HCT116 (cell line): Measurements from ENCODE around the gene CSAG2.
"Not testable (repeated sequence)": the region's sequence is repeated elsewhere in the genome, so short reads cannot be mapped to it uniquely, and the experiment has no call there.

ENCODE experiments used
- CEBPB ChIP-seq: IDR thresholded peaks from 2 replicates; pipeline ENCODE4 v1.6.1; 2012; ENCODE audit warnings: low read depth
- EZH2 ChIP-seq: fragments of 200-600 bp; sonication (generic); IDR thresholded peaks from 2 replicates; pipeline ENCODE4 v1.6.1; 2017; ENCODE audit warnings: antibody characterized with exemption, mixed run types
- ZNF274 ChIP-seq: fragments of 200-500 bp; sonication (Bioruptor generic); IDR thresholded peaks from 2 replicates; pipeline ENCODE4 v1.6.1; 2014; ENCODE audit warnings: mild to moderate bottlenecking, low read depth, low read length, inconsistent platforms
- TF ChIP-seq, protein P1 (sequence below), 3 experiments: fragments of 200-600 bp in 1 of 3; sonication (generic) in 1 of 3; IDR thresholded peaks in 2 of 3; conservative IDR thresholded peaks in 1 of 3; 2 replicates each; pipeline ENCODE4 v1.5.1; 2012 to 2017; ENCODE audit warnings: low read depth in 2 of 3, low read length in 2 of 3, antibody characterized with exemption in 1 of 3, borderline replicate concordance in 1 of 3, control low read depth in 1 of 3, mild to moderate bottlenecking in 1 of 3, mixed read lengths in 1 of 3, mixed run types in 1 of 3, moderate library complexity in 1 of 3; ENCODE audit not compliant: insufficient read depth in 1 of 3

DNA sequence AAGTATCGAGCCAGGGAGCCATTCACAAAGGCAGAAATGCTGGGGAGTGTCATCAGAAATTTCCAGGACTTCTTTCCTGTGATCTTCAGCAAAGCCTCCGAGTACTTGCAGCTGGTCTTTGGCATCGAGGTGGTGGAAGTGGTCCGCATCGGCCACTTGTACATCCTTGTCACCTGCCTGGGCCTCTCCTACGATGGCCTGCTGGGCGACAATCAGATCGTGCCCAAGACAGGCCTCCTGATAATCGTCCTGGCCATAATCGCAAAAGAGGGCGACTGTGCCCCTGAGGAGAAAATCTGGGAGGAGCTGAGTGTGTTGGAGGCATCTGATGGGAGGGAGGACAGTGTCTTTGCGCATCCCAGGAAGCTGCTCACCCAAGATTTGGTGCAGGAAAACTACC, 27.5 kb upstream of the CSAG2 start:
- TF ChIP-seq, protein P1, sequence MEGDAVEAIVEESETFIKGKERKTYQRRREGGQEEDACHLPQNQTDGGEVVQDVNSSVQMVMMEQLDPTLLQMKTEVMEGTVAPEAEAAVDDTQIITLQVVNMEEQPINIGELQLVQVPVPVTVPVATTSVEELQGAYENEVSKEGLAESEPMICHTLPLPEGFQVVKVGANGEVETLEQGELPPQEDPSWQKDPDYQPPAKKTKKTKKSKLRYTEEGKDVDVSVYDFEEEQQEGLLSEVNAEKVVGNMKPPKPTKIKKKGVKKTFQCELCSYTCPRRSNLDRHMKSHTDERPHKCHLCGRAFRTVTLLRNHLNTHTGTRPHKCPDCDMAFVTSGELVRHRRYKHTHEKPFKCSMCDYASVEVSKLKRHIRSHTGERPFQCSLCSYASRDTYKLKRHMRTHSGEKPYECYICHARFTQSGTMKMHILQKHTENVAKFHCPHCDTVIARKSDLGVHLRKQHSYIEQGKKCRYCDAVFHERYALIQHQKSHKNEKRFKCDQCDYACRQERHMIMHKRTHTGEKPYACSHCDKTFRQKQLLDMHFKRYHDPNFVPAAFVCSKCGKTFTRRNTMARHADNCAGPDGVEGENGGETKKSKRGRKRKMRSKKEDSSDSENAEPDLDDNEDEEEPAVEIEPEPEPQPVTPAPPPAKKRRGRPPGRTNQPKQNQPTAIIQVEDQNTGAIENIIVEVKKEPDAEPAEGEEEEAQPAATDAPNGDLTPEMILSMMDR (IDR thresholded peaks at IDR 0.05 in 2 of 3, conservative IDR thresholded peaks at IDR 0.05 in 1 of 3; ENCODE audit: borderline replicate concordance in 1 of 3, insufficient read depth in 1 of 3, low read depth in 2 of 3, low read length in 2 of 3), result not testable (repeated sequence)
- not testable (repeated sequence) for TF ChIP-seq EZH2, CEBPB, ZNF274
